Measurements from ENCODE around the gene OR2A25. TPM values are rescaled to one million over a fixed set of nuclear protein-coding genes. Genes with fewer than 3 reads are reported as not detected.

Gene OR2A25, protein sequence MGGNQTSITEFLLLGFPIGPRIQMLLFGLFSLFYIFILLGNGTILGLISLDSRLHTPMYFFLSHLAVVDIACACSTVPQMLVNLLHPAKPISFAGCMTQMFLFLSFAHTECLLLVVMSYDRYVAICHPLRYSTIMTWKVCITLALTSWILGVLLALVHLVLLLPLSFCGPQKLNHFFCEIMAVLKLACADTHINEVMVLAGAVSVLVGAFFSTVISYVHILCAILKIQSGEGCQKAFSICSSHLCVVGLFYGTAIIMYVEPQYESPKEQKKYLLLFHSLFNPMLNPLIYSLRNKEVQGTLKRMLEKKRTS
- total RNA-seq = not detected

DNA sequence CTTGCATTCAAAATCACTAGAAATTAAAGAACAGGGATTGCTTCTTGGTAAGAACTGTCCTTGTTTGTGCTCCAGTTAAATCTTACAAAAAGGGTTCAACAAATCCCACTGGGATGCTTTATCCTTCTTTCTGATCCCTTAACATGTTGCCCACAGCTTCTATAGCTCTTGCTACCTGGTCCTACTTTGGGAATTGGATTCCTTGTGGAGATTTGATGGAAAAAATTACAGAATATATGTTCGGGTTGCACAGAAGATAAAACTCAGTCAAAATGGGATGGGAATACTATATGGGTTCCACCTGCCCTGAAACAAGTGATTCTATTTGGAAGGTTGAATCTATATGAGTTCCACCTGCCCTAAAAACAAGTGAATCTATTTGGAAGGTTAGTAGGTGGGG lies at the start of gene OR2A25:
Gene OR2A25, plus strand, starts transcription at position 301 of the 400 bp plus-strand sequence. CDS start 4,409 bp downstream, outside the sequence.
- TF ChIP-seq EP300 (IDR thresholded peaks at IDR 0.05) = no peak
- TF ChIP-seq, protein P1, sequence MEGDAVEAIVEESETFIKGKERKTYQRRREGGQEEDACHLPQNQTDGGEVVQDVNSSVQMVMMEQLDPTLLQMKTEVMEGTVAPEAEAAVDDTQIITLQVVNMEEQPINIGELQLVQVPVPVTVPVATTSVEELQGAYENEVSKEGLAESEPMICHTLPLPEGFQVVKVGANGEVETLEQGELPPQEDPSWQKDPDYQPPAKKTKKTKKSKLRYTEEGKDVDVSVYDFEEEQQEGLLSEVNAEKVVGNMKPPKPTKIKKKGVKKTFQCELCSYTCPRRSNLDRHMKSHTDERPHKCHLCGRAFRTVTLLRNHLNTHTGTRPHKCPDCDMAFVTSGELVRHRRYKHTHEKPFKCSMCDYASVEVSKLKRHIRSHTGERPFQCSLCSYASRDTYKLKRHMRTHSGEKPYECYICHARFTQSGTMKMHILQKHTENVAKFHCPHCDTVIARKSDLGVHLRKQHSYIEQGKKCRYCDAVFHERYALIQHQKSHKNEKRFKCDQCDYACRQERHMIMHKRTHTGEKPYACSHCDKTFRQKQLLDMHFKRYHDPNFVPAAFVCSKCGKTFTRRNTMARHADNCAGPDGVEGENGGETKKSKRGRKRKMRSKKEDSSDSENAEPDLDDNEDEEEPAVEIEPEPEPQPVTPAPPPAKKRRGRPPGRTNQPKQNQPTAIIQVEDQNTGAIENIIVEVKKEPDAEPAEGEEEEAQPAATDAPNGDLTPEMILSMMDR (IDR thresholded peaks at IDR 0.05) = no peak
- no peak for TF ChIP-seq POLR2A (IDR thresholded peaks at IDR 0.05)
- WGBS, 2 donors = 74 to 83% methylated on average over 1 of the region's 1 CpG
- Histone ChIP-seq H3K27ac (no peak within 1 kb of the TSS), H3K9me3 (peaks cover 0 to 3% (median 0%) of the 10 kb centered on the region in 4 donors), H3K27me3 (no peaks in the 10 kb centered on the region), H3K4me3 (no peak within 1 kb of the TSS), H3K36me3 (no peaks in the 10 kb centered on the region), H3K4me1 (no peaks in the 10 kb centered on the region)
- DNase-seq (ENCODE audit: low spot score in 2 of 2) = no peak

DNA sequence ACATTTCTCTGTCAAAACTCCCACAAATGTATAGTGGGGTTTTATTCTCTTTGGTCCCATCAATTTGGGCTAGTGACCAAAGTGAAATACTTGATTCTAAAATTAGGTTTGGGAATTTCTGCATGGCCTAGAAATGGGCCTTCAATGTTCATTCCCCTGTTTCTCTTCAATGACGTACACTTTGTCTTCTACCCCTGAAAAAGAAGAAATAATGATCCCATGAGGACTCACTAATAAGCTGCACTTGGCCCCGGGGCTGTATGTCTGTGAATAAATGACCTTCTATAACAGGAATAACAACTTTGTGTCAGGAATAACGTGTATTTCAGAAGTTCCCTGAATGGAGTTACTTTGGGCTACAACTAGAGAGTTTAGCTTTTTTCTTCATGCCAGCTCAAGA lies 49.3 kb upstream of the OR2A25 start:
- Histone ChIP-seq H3K27me3 (no peaks in the 10 kb centered on the region), H3K9me3 (no peaks in the 10 kb centered on the region), H3K4me3 (no peak overlapping the region), H3K4me1 (peaks cover 0 to 8% (median 0%) of the 10 kb centered on the region in 4 donors), H3K27ac (no peak overlapping the region), H3K36me3 (no peaks in the 10 kb centered on the region)
- WGBS, 2 donors = 41 to 42% methylated on average over 3 of the region's 3 CpGs
- TF ChIP-seq, protein P1 (IDR thresholded peaks at IDR 0.05) = no peak
- DNase-seq (ENCODE audit: low spot score in 2 of 2) = no peak

DNA sequence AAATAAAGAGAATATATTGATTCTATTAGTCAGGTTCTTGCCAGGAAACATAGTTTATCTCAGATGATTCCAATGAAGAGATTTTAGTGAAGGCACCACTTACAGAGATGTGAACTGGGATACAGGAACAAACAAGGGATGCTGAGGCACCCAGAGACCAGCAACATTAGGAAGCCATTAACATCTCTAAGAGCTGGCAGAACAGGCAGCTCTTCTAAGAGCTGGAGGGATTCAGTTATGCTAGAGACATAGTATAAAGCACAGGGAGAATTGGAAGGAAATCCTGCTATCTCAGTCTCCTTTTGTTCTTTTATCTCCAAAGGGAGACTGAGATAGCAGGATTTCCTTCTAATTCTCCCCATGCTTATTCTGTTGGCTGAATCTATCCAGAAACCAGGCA lies 47.4 kb upstream of the OR2A25 start:
- TF ChIP-seq, protein P1 (IDR thresholded peaks at IDR 0.05) = no peak
- TF ChIP-seq EP300 (IDR thresholded peaks at IDR 0.05) = no peak
- no peak for TF ChIP-seq POLR2A (IDR thresholded peaks at IDR 0.05)
- H3K36me3 ChIP-seq = no peaks in the 10 kb centered on the region
- H3K4me1 ChIP-seq = peaks cover 0 to 8% (median 0%) of the 10 kb centered on the region in 4 donors
- no peaks in the 10 kb centered on the region for H3K27me3 ChIP-seq
- H3K4me3 ChIP-seq = no peak overlapping the region
- H3K27ac ChIP-seq = no peak overlapping the region
- no peak for DNase-seq (ENCODE audit: low spot score in 2 of 2)
- no peaks in the 10 kb centered on the region for H3K9me3 ChIP-seq

DNA sequence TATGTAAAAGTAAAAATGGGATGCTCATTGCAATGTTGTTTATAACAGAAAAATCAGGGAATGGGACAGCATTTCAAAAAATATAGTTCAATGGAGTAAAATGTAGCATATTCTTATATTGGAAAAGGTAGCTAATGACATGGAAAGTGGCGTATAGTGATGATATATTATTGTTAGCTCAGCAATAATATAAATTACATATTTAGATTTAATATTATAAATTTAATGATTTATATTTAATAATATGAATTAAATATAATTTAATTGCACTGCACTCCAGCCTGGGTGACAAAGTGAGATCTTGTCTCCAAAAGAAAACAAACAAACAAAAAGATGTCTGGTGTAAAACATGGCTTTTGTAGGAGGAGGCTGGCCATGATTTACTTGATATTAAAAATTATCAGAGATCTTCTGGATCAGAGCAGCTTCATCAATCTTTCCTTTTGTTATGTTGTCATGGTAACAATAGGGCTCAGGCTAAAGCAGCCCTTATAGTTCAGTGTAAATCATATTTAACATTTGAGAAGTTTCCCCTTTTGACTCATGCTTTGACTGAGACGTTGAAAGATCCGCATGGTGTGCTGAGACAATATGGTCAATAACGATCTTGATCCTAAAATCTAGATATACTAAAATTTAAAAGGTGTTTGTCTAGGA lies 46.3 kb upstream of the OR2A25 start:
- no peak for DNase-seq (ENCODE audit: low spot score in 2 of 2)
- H3K9me3 ChIP-seq = no peaks in the 10 kb centered on the region
- WGBS, 2 donors = 82 to 93% methylated on average over 4 of the region's 4 CpGs
- no peaks in the 10 kb centered on the region for H3K27me3 ChIP-seq
- TF ChIP-seq, protein P1 (IDR thresholded peaks at IDR 0.05) = no peak
- TF ChIP-seq EP300 (IDR thresholded peaks at IDR 0.05) = no peak
- no peak for TF ChIP-seq POLR2A (IDR thresholded peaks at IDR 0.05)
- H3K4me1 ChIP-seq = peaks cover 0 to 8% (median 0%) of the 10 kb centered on the region in 4 donors
- H3K4me3 ChIP-seq = no peak overlapping the region
- H3K36me3 ChIP-seq = no peaks in the 10 kb centered on the region
- H3K27ac ChIP-seq = no peak overlapping the region

DNA sequence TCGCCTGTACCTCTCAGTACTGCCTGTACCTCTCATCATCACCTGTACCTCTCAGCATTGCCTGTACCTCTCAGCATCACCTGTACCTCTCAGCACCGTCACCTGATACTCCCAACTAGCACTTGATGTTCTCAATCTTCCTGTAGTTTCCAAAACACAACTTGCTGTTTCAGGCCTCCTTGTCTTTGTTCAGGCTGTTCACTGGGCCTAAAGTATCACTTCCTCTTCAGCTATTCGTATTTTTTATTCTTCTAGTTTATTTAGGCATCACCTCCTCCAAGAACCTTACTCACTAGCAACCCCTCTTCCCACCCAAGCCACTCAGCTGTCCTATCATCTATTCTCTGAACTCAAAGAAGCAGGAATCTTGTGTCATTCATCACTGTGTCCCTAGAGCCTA lies 45.4 kb upstream of the OR2A25 start:
- H3K4me3 ChIP-seq = no peak overlapping the region
- DNase-seq (ENCODE audit: low spot score in 2 of 2) = no peak
- H3K4me1 ChIP-seq = peaks cover 0 to 8% (median 0%) of the 10 kb centered on the region in 4 donors
- H3K9me3 ChIP-seq = no peaks in the 10 kb centered on the region
- H3K27ac ChIP-seq = no peak overlapping the region
- 80 to 82% methylated on average over 3 of the region's 3 CpGs for WGBS, 2 donors
- TF ChIP-seq, protein P1 (IDR thresholded peaks at IDR 0.05) = no peak
- TF ChIP-seq POLR2A (IDR thresholded peaks at IDR 0.05) = no peak
- TF ChIP-seq EP300 (IDR thresholded peaks at IDR 0.05) = no peak
- H3K36me3 ChIP-seq = no peaks in the 10 kb centered on the region
- no peaks in the 10 kb centered on the region for H3K27me3 ChIP-seq
